Activated CD4-positive, alpha-beta T cell treated with anti-CD3 and anti-CD28 coated beads, Interleukin-2, amount 50 U/mL, for 24 hours (primary cell): Measurements from ENCODE around the gene PRRX2.

ENCODE experiments used
- DNase-seq, 2 donors: peaks; one replicate each; pipeline ENCODE4 v3.0.0-alpha.2; 2020; ENCODE audit warnings: low read depth in 1 of 2, low spot score in 1 of 2

Gene PRRX2

GRCh38 chr9:129665389-129665775 is at the start of gene PRRX2:
Gene PRRX2 (plus strand): TSS chr9:129665647. CDS start chr9:129665868, 221 bp downstream.
- no peak for DNase-seq

DNA sequence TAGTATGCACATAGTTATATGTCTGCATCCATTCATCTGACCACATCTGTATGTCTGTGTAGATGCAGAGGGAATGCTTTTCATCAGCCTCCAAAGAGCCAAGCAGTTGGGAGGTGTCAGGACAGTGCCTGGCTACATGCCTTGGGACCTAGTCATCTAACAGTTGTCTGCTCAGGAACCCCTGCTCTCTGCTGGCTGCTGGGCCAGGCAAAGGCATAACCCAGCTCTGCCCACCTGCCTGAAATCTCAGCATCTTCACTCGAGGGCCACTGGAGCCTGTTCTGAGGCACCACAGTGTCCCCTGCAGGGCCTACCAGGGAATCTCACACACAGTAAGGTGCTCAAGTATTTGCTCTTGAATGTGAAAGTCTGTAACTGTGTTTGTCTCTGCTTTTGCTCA is 48.3 kb upstream of the PRRX2 start:
- no peak for DNase-seq

DNA sequence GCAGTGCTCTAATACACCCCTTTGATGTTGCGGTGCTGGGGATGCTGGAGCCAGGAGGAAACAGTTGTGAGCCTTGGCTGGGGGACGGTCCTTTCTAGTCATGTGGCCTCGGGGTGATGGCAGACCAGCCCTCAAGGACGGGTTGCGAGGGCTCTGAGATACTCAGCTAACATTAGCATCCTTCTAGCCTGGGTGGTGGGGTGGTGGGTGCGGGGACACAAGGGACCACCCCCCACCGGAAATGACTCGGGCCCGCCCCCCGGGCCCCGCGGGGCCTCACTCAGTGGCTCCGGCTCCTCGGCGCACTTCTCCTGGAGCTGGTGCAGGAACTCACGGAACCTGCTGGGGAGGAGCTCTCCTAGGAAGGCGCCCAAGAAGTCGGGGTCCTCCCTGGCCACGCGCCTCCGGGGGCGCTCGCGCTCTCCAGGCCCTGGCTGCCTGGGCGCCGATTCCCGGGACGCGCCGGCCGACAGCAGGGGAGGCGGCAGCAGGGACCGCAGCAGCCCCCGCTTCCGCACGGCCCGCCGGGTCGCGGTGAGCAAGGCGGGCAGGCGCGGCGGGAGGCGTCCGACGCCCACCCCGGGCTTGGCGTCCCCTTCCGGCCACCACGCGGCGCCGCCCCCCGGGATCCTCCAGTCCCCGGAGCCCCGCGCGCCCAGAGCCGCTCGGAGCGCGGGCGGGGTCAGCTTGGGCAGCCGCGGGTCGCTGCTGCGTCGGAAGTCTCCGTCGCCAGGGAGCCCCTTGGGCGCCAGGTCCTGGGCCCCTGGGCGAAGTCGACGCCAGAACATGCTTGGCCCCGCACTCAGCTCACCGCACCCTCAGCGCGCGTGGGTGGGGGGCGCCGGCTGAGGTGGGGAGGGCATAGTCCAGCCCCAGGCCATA is 45.4 kb upstream of the PRRX2 start:
- DNase-seq, result no peak

DNA sequence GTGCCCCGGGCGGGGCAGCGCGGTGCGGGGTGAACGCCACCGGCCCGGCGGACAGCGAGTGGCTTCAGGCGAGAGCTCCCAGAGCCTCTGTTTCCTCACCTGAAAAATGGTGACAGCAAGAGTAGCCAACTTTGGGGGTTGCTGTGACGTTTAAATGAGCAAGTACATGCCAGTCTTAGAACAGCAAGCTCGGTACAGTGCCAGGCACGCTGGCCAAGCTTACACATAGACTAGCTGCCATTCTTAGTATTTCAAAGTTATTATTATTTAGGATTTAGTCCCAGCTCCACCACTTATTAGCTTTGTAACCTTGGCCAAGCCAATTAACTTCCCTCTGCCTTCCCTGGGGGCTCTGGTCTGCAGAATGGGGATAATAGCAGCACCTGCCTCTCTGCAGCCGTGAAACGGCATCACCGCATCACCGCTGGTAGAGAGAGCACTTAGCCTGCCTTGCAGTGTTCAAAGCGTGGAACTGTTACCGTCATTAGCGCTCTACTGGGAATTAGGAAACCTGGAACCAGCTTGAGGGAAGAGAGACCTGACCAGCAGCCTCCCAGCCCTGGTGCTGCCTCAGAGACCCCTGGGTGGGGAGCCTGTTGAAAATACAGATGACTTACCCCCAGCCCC is 44.7 kb upstream of the PRRX2 start, which contains the start of gene C9orf50:
Gene C9orf50 (minus strand): TSS at position 433 of the 627 bp plus-strand sequence. CDS start 527 bp downstream, outside the sequence.
- DNase-seq, result no peak

DNA sequence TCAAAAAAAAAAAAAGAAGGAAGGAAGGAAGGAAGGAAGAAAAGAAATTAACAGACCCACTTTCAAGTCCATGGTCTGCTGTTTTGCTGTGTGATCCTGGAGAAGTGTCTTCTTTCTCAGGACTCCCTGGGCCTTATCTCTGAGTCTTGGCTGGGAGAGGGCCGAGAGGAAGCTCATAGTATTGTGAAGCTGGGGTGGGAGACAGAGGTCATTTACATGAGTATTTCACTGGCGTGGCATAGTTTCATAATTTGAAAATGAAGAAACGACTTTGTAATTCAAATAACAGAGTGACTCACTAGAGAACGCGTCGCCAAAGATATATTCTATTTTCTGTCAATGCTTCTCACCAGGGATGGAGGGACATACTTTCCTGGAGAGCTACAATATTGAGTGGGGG is 42.1 kb upstream of the PRRX2 start:
- no peak for DNase-seq

DNA sequence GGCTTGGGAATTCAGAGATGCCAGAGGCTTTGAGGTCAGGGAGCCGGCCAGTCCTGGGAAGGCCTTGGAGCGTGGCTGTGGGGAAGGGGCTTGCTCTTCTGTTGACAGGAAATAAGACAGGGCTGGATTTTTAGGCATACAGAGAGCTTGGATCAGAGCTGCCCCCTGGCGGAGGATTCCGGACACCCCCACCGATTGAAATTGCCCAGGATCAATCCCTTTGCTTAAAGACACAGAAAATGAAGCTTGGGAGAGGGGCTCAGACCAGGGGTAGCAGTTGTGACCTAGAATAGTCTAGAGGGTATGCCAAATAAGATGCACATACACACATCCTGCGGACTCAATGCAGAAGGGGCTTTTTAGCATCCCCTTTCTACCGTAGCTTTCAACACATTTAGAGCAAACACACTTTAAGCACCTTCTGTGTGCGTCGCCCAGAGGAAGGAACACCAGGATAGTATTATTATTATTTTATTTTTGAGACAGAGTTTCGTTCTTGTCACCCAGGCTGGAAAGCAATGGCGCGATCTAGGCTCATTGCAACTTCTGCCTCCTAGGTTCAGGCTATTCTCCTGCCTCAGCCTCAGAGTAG is 41.2 kb upstream of the PRRX2 start:
- DNase-seq, result peak; percentile 49 to 57

DNA sequence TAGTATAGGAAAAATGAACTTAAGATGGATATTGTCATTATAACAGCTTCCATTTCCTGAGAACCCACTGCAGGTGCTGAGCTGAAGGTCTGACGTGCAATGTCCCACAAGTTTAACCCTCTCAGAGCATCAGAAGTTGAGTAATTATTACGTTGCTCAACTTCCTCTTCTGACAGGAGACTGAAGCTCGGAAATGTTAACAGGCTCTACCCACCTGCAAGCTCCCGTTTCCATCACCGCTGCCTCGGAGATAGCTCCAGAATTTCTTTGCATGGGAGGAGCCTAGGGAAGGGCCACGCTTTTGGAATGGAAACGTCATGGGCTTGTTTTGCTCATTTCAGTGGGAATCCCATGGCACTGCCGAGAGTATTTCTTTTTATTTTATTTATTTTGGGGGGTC is 40.5 kb upstream of the PRRX2 start:
- no peak for DNase-seq

GRCh38 chr9:129626079-129626624 is 39.3 kb upstream of the PRRX2 start, which contains the start of gene NTMT1:
Gene NTMT1 (plus strand): TSS chr9:129626163. CDS start chr9:129632704, 6,541 bp downstream.
- peak; percentile 88 to 89 for DNase-seq

GRCh38 chr9:129626625-129627284 is 38.7 kb upstream of the PRRX2 start:
- no peak for DNase-seq

DNA sequence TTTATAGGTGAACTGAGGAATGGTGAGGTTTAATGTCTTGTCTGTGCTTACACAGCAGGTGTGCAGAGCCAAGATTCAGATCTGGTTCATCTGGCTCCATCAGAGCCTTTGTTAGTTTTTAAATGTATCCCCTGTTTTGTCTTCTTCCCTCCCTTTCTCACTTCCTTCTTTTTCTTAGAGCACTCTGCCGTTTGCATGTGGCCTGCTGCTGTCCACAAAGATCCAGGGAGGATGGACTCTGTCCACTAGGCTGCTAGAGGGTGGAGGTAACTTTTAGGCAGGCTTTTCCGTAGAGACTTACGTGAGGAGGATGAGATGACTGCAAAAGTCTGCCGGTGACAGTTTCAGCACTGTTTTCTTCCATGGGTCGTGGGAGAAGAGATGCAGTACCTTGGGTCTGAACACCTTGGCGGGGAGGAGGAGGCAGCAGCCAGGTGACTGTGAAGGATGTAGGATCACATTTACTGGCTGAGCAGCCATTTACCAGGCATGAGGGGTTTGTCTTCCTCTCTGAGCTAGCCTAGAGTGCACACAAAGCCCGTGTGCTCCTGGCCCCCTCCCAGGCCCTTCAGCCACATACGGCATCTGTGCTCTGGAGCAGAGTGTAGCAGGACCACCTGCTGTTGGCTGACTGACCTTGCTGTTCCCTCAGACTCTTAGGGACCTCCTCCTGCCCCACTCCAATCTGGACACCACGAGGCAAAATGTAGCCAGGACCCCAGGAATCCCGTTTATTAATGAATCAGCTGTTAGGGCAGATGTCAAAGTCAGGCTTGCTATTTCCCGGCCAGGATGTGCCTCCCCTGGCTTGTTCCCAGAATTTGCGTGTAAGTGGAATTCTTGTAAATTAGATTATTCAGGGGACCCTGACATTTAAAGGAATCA is 37.6 kb upstream of the PRRX2 start:
- no peak for DNase-seq

DNA sequence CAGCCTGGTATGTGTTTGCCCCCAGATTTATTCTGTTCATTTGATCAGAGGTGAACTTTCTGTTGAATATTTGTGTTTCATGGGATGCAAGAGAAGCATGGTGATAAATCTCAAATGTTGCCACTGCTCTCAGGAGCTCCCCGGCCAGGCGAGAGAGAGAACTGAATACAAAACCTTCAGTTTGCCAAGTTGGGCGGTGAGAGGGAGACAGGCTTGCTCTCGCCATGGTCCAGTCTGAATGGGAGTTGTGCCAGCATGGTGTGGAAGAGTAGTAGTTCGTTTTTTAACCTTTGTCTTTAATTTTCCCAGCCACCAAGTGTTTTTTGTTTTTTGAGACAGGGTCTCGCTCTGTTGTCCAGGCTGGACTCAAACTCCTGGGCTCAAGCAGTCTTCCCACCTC is 36.7 kb upstream of the PRRX2 start:
- DNase-seq, result no peak

DNA sequence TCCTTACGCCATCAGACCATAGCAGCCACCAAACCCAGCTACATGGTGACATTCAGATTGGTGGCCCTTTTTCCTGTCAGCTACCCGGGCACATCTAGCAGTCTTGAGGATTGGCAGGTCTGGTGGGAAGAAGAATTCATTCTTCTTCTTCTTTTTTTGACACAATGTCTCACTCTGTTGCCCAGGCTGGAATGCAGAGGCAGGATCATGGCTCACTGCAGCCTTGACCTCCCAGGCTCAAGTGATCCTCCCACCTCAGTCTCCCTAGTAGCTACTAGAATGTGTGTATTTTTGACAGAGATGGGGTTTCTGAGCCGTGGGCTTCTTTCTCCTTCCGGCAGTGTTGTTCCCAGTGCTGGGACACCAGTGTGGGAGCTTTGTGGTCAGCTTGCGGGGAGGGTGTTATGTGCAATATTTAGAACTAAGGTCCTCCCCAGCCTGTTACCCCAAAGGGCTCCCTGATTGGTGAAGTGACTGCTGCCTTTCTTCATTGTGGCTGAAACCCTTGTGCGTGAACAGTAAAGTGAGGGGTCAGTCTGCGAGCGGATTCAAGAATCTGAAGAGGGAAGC is 36.1 kb upstream of the PRRX2 start:
- no peak for DNase-seq

GRCh38 chr9:129630967-129631673 is 34.3 kb upstream of the PRRX2 start:
- DNase-seq, result no peak

GRCh38 chr9:129631674-129632129 is 33.7 kb upstream of the PRRX2 start:
- DNase-seq, result no peak

GRCh38 chr9:129632460-129632859 is 33.0 kb upstream of the PRRX2 start:
- DNase-seq, result no peak

DNA sequence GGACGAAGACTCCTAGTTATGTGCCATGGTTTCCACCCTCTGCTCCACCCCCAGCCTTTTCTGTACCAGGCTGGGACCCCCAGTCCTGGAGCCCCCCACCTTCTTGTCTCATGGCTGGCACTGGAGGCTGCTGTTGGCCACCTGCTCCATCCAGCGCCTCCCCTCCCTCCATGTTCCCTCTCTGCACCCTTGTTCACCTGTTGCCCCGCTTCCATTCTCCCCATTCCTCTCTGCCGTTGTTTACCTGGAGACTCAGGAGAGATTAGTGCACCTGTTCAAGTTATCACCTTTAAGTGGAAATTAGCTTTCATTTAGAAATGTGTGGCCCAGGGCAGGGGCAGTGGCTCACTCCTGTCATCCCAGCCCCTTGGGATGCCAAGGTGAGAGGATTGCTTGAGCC is 32.2 kb upstream of the PRRX2 start:
- DNase-seq, result no peak

DNA sequence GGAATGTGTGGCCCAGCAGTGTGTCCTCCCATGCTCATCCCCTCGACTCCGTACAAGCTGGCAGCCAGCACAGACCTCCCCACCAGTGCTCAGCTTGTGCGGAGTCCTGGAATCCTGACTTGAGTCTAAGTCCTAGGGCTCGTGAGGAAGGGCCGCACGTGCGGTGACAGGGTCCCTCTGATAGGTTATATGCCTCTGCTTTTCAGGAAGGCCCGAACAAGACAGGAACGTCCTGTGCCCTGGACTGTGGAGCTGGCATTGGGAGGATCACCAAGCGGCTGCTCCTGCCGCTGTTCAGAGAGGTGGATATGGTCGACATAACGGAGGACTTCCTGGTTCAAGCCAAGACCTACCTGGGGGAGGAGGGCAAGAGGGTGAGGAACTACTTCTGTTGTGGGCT is 31.6 kb upstream of the PRRX2 start:
- no peak for DNase-seq

- no peak for DNase-seq
These were observed 30.1 kb upstream of the PRRX2 start for GRCh38 chr9:129635099-129636065.
